Measurements from ENCODE around the gene NOD1.
"Not testable (repeated sequence)": the region's sequence is repeated elsewhere in the genome, so short reads cannot be mapped to it uniquely, and the experiment has no call there.

Gene NOD1

DNA sequence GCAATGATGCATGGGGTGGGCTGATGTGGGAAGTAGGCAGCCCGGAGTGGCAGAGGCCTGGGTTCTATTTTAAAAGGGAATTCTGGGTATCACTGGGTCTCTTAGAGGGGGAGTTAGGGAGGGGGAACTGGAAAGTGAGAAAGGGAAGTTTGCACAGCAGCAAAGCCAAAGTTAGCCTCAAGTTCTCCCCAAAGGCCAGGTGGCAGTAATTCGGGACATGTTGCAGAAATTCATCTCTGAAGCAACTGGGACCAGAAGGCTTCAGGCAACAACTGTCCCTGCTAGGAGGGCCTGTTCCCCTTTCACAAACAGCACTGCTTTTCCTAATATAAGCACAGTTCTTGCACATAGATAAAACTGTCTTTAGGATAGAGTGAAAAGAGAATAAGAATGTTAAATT, 67.4 kb downstream of the NOD1 start:
- DNase-seq = no peak

DNA sequence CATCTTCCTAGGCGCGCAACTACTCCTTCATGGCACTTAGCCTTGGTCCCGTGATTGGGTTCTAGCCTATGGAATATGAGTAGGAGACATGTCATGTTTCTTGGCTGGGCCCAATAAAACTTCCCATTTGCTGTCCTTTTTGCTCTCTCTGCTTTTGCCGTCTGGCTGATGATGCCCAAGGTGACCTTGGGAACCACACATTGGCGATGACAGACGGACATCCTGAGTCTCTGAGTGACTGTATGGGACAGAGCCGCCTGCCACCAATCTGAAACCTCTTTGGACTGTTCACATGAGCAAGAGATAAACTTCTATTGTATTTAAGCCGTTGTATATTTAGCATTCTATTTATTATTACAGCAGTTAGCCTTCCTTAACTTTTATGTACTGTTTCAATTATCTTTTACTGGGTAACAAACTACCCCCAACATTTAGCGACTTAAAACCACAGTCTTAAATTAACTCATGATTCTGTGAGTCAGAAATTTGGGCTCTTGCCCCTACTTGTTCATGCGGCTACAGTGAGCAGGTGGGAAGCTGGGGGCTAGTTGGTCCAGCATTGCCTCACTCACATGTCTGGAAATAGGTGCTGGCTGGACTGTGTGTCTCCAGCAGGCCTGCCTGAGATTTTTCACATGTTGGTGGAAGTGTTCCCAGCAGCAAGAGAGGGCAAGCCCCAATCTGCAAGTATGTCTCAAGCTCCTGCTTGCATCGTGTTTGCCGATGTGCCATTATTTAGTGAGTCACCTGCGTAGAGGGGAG, 71.7 kb downstream of the NOD1 start:
- DNase-seq = no peak

DNA sequence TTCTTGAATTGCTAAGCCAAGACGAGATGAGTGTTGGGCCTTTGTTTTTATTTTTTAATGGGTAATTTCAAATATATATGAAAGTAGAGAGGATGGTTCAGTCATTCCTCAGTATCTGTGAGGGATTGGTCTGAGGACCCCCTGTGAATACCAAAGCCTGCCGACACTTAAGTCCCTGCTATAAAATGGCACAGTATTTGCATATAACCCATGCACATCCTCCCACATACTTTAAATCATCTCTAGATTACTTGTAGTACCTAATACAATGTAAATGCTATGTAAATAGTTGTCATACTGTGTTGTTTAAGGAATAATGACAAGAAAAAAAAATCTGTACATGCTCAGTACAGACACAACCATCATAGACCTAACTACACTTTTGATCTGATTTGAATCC, 73.4 kb downstream of the NOD1 start:
- DNase-seq = no peak

DNA sequence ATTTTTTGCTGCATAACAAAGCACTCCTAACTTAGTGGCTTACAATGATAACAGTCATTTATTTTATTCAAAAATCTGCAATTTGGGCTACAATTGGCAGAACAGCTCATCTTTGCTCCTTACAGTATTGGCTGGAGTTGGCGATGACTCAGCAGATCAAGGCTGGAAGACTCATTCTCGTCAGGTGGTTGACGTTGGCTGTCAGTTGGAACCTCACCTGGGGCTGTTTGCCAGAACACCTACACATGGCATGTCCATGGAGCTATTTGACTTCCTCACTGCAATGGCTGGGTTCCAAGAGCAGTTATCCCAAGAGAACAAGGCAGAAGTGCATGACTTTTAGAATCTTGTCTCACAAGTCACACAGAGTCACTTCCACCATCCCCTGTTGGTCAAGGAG, 75.1 kb downstream of the NOD1 start:
- DNase-seq = no peak

DNA sequence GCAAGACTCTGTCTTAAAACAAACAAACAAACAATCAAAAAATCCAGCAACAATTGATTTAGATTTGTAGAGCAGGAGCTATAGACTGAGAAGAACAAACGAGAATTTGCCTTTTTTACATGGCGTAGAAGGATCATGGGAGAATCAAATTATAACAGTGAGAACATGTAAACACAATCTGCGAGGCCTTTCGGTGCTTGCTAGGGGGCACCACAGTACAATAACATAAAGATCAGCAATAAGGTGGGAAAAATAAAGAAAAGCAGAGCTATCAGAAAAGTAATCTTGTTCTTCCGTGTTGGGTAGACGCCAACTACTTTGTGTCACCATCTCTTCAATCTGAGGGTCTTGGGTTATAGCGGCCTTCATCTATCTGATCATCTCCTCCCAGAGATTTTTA, 82.2 kb downstream of the NOD1 start:
- no peak for DNase-seq

DNA sequence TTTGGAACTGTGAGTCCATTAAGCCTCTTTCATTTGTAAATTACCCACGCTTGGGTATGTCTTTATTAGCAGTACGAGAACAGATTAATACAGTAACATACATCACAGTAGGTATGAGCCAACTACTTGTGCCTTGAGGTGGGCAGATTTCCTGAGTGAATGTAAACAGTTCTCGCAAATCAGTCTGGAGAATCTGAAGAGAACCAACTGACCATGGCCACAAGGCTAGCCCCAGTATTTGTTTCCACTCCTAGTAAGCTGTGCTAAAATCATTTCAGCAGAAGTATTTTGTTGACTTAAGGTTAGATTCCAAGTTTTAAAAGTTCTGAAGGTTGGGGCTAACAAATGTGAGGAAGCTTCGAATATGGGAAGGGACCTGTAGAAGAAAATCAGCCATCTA, 82.9 kb downstream of the NOD1 start:
- no peak for DNase-seq

DNA sequence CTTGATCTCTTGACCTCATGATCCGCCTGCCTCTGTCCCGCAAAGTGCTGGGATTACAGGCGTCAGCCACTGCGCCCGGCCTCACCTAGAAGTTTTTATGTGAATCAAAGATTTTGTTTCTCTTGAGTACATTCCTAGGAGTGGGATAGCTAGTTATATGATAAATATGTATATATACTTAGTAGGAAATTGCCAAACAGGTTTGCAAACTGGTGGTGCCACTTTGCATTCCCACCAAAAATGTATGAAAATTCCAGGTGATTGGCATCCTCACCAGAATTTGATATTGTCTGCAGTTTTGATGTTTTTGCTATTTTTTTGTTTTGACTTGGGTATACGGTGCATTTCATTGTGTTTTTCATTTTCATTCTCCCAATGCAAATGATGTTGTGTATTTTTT, 86.8 kb downstream of the NOD1 start:
- no peak for DNase-seq

DNA sequence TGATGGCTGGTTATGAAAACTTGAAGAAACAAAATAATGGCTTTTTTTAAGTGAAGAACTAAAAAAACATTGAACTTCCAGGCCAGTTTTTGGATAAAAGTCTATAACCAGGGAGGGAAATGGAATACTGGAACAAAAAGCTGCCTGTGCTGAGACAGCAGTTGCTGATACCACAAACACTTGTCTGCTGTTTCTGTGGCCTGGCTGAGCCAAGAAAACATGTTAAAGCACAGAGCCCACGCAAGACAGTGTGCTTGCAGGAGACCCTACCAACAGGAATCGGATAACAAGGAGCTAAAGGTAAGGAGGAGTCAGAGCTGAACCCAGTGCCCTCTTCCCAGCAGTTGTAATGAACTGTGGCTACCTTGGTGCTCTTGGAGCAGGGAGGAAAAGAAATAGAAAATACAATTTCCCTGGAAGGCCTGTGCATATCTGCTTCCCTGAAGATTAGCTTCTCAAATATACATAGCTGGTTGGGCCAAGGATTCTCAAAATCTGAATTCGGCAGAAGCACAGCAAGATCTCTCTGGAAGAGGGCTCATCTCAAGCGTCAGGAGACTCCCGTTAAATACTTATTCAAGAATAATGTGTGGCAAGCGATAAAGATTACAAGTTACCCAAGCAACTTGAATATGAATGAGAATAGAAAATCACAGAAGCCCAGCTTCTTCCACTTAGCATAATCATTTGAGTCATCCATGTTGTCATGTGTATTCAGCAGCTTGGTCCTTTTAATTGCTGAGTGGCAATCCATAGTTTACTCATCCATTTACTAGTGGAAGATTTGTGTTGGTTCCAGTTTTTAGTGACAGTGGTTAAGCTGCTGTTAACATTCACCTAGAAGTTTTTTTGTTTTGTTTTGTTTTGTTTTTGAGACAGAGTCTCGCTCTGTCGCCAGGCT, 87.6 kb downstream of the NOD1 start:
- DNase-seq = no peak

DNA sequence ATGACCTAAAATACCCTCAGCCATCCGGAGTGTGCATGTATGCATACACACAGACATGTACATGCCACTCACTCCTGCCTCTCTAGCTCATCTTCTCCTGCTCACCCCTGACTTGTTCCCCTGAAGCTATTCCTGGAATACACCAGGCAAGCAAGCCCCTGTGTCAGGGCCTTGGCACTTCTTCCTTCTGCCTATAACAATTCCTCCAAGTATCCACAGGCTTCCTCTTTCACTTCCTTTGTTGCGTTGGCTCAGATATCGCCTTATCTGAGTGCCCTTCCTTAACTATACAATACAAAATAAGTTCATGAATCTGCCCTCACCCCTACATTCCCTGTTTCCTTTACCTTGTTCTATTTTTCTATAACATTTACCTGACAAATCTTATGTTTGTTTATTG, 88.8 kb downstream of the NOD1 start:
- DNase-seq = no peak

DNA sequence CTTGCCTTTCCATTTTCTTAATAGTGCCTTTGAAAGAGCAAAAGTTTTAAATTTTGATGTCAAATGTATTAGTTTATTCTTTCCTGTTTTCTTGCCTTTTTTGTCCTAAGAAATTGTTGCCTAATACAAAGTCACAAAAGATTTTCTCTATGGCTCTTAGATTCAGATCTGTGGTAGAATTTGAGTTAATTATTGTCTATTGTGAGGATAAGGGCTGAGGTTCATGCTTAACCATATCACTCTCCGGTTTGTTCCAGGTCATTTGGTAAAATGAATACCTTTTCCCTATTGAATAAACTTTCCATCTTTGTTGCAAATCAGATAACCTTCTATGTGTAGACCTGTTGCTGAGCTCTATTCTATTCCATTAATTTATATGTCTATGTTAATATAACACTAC, 96.0 kb downstream of the NOD1 start:
- DNase-seq = no peak

DNA sequence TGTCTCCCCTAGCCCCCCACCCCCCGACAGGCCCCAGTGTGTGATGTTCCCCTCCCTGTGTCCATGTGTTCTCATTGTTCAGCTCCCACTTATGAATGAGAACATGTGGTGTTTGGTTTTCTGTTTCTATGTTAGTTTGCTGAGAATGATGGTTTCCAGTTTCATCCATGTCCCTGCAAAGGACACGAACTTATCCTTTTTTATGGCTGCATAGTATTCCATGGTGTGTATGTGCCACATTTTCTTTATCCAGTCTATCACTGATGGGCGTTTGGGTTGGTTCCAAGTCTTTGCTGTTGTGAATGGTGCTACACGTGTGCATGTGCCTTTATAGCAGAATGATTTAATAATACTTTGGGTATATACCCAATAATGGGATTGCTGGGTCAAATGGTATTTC, 97.8 kb downstream of the NOD1 start:
- DNase-seq = not testable (repeated sequence)

DNA sequence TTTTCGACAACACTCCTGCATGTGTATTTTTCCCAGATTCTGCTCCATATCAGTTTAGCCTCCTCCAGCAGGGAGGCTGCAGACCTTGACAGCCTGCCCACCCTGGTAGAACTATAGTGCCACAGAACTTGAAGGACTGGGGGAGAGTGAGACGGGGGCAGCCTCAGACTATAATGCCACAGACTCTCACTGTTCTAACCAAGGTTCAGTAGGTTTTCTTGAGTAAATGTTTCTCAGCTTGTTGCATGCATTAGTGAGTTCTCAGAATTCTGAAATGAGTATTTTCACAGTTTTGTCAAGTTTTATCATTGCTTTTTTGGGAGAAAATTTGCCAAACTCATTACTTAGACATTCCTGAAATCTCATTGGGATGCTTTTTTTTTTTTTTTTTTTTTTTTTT, 98.3 kb downstream of the NOD1 start:
- no peak for DNase-seq

DNA sequence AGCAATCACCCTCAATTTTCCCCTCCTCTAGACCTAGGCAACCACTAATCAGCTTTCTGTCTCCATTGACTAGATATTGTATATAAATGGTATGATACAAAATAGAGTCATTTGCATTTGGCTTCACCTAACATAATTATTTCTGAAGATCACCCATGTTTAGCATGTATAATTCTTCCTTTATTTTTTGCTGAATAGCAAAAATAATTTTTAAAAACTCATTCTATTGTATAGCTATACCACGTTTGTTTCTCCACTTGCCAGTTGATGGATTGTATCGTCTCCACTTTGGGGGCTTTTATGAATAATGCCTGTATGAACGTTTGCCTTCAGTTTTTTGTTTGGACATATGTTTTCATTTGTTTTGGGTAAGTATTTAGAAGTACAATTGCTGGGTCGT, 98.8 kb downstream of the NOD1 start:
- no peak for DNase-seq

DNA sequence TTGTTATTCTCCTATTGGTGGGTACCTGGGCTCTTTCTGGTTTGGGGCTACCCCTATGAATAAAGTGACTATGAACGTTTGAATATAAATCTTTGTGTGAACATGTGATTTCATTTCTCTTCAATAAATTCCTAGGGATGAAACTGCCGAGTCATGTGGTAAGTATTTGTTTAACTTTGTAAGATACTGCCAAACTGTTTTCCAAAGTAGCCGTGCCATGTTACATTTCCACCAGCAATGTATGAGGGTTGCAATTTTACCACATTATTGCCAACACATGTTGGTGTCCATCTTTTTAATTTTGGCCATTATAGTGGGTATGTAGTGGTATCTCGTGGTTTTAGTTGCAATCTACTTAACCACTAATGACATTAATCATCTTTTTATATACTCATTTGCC, 99.5 kb downstream of the NOD1 start:
- no peak for DNase-seq

DNA sequence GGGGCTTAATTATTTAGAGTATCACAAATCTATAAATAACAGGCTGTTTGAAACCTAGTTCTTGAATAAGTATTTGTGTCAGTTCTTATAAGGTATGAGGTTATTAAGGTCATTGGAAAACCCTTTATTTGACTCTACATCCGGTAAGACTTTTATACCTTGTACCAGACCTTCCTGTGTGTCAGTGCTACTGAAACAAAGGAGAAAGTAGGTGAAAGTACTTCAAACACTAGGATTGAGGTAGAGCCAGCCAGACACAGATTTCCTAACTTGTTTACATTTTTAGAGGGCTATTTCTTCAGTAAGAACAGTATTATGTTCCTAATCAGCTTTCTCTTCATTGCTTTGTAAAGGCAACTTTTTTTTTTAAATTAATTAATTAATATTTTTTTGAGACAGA, 100.3 kb downstream of the NOD1 start:
- DNase-seq = no peak

All from activated gamma-delta T cell (primary cell).